ENCODE measurements around the gene APELA.
A peak's percentile ranks its signal among the peaks of the same experiment; 100 is the strongest.
"Not testable (repeated sequence)": the region's sequence is repeated elsewhere in the genome, so short reads cannot be mapped to it uniquely, and the experiment has no call there.

APELA gene

GRCh38 chr4:164876700-164877324 lies at the start of gene APELA:
TSS of gene APELA (plus strand) at chr4:164877178. CDS start at chr4:164877332, 154 bp downstream.
- DNase-seq = peak; percentile 22

DNA sequence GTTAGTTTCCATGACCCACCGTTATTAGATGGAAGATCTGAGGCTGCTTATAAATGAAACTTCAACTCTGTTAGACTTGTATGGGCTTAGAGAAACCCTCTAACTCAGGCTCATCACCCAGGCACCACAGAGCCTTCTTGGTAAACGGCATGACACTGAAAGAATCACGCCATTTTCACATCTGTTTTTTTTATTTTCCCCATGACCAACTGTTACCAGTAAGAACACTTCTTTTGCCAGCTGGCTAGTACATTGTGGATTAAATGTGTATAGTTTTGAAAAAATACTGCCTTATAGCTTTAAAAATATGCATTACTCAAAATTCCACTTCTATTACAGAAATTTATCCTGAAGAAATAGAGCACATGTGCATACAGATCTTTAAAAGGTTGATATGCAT lies 48.0 kb upstream of the APELA start:
- DNase-seq = no peak

DNA sequence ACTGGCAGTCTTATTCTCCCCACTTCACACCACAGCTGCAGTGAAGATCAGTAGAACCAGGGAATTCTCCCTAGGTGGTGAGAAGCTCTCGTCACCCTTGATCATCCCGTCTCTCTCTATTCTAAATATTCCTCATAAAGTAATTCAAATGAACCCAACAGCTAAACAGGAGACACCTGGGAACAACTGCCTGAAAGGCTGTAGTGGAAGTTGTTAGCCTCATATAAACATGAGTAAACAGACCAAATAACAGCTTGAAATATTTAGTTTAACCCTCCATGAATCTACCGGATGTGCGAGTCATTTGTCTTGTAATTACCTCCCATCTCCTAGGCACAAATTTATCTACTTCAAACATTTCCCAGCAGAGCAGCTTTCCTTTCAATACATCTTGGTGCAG lies 30.4 kb upstream of the APELA start:
- DNase-seq = no peak

DNA sequence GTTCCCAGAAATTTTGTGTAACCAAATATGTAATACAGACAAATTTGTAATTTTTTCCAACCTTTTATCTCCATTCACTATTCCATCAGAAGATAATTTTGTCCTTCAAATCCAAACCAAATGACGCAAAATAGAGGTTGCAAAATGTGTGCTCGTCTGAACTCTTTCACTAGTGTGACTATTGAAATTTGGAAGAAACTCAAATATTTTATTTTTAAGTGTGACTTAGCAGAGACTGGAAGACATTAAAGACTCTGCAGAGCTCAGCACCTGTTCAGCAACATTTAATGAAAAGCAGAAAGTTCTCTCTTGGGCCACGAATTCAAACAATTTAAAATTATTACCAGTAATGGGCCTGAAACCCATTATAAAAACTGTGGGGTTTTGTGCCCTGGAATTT lies 30.0 kb upstream of the APELA start:
- DNase-seq = no peak

DNA sequence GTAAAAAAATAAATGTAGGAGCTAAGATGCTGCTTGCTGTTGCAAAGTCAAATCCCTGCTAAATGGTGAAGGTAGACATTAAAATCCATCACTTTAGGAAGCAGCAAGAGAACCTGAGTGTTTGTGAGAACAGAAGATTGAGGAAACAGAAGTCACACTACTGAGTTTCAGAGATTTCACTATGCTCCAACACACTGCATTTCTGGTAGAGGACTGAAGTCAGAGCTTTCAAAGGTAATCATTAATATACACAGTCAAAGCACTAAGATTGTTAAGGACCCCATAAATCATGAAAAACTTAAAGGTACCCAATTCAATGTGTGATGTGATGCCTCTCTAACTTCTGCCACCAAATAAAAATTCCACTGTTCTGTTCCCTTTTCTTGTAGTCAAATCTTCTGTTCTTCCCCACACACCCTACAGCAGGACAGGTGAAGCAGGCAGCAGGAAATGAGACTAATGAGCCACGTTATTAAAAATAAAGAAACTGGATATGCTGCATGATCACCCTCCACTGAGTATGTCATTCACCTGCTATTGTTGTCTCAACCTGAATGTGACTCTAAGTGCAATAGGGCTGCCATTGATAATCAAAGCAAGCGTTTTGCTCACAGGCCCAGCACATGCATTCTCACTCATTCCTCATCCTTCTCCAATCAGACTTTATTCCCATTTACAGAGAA lies 28.9 kb upstream of the APELA start:
- DNase-seq = peak; percentile 4

DNA sequence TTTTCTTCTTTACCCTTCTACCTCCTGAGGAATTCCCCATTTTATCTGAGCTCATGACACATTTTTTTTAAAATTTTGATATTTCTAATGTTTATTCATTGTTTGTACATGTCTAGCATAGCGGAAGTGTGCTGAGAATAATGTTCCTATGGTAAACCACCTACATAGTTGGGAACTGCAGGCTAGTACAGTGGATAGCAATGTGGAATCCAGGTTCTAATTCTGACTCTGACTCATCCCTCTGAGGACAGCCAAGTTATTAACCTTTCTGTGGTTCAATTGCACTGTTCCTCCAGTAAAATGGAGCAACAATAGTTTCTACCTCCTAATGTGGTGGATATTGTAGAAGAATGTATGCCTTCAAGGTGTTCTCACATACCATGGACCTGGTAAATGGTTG lies 20.6 kb upstream of the APELA start:
- no peak for DNase-seq

DNA sequence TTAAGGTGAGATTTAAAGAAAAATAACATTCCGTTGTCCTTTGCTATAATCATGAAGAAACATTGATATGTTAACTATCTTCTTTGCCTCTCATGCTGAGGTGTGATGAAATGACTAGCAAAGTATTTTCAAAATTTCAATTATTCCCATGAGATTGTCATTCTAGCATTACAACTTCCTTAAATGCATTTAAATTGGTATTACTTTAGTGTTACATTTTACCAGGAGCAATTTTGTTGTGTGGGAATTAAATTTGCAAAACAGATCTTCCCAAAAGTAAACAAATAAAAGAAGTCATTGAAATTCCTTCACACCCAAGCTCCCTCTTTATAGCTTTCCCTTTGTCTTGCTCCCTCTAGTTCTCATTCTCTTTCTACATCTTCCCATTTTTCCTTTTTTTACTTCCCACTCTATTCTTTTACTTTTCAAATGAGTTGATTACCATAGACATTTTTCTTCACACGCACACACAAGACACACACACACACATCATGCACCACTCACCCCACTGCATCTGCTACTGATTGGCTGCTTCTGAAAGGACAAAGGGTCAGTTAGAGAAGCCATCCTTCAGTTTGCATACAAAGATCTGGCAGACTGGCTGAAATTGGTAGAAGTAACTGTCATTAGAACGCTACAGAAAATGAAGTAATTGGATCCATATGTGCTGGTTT lies 10.0 kb upstream of the APELA start:
- no peak for DNase-seq

DNA sequence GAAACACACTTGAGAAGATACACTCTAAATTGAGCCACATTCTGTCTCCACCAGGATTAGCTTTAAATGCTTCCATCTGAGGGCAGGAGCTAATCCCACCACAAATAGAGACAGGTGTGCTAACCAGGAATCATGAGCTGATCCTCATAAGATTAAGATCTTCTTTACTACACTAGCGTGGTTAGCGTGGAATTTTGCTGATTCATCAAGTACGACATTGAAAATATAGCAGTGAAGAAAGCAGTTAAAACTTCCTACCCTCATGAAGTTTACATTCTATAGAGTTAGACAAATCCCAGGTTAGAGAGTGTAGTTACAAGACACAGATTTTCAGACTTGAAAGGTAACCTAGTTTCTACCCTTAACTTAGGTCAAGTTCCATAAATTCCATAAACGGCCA lies 5.3 kb upstream of the APELA start:
- peak; percentile 39 for DNase-seq

GRCh38 chr4:164872481-164872880 lies 4.5 kb upstream of the APELA start:
- DNase-seq = no peak

DNA sequence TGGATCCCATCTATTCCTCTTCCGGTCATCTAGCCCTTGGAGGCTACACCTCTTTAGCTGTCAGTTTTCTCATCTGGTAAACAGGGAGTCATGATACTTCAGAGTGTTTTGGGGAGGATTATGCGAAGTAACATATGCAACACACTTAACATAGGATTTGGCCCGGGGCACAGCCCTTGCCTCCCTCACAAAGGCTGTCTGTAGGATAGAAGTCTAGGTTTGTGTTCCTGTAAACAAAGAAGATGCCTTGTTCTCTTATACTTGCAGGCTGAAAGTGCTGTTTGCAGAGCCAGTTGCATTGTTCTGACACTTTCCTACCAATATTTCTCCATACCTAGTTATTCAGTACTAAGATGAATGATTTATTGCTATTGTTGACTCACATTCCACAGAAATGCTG lies 2.2 kb upstream of the APELA start:
- no peak for DNase-seq

DNA sequence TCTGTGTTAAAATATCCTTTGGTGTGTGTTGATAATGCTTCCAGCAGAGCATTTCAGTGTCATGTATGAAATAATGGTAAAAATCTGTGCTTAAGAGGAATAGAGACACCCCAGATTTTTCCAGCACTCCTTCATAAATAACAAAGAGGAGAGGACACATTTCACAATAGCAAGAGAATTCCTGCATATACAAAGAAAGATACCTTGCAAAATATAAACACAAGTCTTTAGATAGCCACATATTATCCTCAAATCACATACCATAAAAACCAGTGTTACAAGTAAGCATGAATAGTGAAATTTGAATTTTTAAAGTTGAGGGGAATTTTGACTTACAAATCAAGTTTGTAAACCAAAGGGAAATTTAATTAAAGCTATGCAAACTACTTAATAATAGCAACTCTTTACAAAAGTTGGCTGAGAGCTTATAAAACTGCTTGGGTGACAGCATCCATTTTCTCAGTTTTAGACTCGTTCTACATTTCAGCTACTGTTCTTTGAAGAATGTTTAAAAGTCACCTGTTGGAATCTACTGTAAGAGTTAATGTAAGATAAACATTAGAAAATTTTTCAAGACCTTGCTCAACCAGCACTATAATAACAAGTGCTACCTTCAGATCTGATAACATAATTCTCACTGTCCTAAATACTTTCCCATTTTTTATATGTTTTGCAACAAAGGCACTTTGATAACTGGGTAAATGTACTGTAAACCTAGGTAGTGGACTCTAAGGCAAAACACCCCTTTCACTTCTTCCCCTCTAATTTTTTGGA lies 3.7 kb downstream of the APELA start:
- no peak for DNase-seq

GRCh38 chr4:164888096-164888715 lies 11.2 kb downstream of the APELA start:
- DNase-seq = peak; percentile 1

DNA sequence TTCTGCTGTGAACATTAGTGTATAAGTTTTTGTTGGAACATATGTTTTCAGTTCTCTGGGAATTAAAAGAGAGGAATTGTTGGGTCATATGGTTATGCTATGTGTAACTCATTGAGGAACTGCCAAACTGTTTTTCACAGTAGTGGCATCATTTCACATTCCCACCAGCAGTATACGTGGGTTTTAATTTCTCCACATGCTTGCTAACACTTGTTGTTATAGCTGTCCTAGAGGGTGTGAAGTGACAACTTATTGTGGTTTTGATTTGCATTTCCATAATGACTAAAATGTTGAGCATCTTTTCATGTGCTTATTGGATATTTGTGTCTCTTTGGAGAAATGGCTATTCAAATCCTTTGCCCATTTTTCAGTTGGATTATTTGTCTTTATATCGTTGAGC lies 13.7 kb downstream of the APELA start:
- DNase-seq = no peak

GRCh38 chr4:164892018-164892417 lies 15.0 kb downstream of the APELA start:
- no peak for DNase-seq

DNA sequence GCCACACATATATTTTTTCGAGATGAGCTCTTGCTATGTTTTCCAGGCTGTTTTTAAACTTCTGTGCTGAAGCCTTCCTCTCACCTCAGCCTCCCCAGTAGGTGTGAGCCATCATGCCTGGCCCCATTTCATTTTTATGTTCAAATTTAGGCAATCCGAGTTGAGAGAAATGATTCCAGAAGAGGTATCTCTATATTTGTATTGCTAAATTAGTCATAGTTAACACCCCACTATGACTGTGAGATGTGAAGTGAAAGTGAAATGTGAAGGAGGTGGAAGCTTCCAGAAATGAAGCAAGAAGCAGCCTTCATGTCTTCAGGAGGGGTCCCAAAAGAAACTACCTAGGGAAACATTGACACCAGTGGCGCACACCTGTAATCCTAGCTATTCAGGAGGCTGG lies 17.7 kb downstream of the APELA start:
- no peak for DNase-seq

DNA sequence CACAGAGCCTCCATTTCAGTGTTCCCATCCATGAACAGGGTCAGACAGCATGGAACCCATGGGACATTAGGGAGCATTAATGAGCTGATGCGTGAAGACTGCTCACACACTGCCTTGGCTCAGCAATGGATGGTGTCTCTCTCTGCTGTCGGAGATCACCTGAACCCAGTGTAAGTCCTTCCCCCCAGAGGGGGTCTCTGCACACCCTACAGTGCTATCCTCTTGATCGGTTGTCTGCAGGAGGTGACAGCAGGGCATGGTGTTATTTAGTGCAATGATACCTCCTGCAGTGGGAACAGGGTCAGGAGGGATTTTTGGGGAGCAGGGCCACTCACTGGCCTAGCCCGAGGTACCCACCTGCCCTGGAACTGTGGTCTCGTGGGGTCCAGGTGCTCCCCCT lies 25.6 kb downstream of the APELA start:
- DNase-seq = no peak

GRCh38 chr4:164904336-164904735 lies 27.4 kb downstream of the APELA start:
- DNase-seq = no peak

GRCh38 chr4:164904941-164905340 lies 28.0 kb downstream of the APELA start:
- DNase-seq = no peak

- DNase-seq = peak; percentile 12
Measured at GRCh38 chr4:164906368-164906767, 29.4 kb downstream of the APELA start.

DNA sequence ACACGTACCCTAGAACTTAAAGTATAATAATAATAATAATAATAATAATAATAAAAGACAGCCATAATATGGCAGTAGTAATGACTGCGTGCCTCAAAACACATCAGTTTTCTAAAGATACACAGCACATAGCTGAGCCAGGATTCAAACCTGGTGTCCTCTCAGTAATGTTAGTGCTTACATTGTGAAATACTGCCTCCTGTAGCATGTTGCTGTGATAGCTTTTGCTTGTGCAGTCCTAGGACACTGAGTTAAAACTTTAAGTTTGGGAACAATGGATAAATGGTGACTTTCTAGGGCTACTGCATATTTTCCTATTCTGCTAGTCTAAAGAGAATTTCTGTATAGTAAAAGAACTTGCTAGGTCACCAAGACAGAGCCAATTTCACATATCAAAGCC lies 36.5 kb downstream of the APELA start:
- DNase-seq = not testable (repeated sequence)

DNA sequence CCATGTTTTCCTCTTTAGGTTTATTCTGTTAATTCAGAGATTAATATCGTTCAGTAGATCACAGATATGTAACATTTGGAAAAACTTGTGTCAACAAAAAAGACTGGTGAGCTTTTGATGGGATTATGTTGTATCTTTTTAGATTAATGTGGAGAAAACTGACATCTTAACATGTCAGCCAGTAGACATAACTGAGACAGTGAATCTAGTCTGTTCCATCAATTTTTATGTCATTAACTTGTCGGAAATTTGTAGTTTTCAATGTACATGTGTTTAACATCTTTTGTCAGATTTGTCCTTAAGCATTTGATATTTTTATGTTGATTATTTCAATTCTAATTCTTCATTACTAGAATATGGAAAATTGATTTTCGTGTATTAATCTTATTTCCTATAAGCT lies 42.0 kb downstream of the APELA start:
- no peak for DNase-seq

DNA sequence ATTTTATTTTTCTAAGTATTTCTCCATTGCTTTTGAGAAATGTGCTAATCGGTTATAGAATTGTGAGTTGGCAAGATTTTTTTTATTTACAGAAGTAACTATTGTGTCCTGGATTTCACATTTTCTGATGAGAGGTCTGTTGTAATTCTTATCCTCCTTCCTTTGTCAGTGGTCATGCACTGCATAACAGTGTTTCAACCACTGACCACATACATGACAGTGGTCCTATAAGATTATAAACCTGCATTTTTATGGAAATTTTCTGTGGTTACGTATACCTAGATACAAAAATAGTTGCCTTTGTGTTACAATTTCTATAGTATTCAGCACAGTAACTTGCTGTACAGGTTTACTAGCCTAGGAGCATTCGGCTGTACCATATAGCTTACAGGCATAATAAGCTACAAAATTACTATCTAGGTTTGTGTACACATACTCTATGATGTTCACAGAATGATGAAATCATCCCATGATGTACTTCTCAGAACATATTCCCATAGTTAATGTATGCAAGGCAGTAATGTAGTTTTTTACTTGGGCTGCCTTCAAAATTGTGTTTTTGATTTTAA lies 47.8 kb downstream of the APELA start:
- no peak for DNase-seq

- DNase-seq = no peak
Measured at GRCh38 chr4:164926301-164926700, 49.3 kb downstream of the APELA start.

Data from DMS53 (cell line).